ENCODE data around the gene GBA2. TPM values are rescaled to one million over a fixed set of nuclear protein-coding genes. Genes with fewer than 3 reads are reported as not detected.

Gene GBA2
- total RNA-seq, 1 donor from 2014 or later: 80.2 TPM

- ATAC-seq (no peak), DNase-seq (ENCODE audit: missing footprints) (no peak)
- intact Hi-C loops (cut with DNase I): no loop called here
Observed at GRCh38 chr9:35688558-35689541, 60.2 kb downstream of the GBA2 start.

- no peak for DNase-seq (ENCODE audit: missing footprints)
- intact Hi-C loops (cut with DNase I): no loop called here
- ATAC-seq: no peak
Observed at GRCh38 chr9:35687972-35688557, 61.0 kb downstream of the GBA2 start.

GRCh38 chr9:35687306-35687705 lies 61.7 kb downstream of the GBA2 start:
- intact Hi-C loops (cut with DNase I): no loop called here
- no peak for ATAC-seq
- DNase-seq (ENCODE audit: missing footprints): no peak

Small RNAs within 50 kb of the gene (microRNA-seq; reads per million reads assigned to microRNA genes)
- not detected for gene MIR6852
- gene MIR6853: not detected

Other genes starting within 250 kb of the GBA2 start
- gene TESK1, start 144.0 kb downstream of the GBA2 start, total RNA-seq: 27.3 TPM
- 0.89 TPM for gene CD72, start 130.8 kb downstream of the GBA2 start, total RNA-seq
- gene SIT1, start 98.3 kb downstream of the GBA2 start, total RNA-seq: not detected
- 15,747 TPM for gene RMRP, start 91.2 kb downstream of the GBA2 start, total RNA-seq
- 58.6 TPM for gene CCDC107, start 90.9 kb downstream of the GBA2 start, total RNA-seq
- gene ARHGEF39, start 84.0 kb downstream of the GBA2 start, total RNA-seq: 0.22 TPM
- 0.30 TPM for gene CA9, start 75.3 kb downstream of the GBA2 start, total RNA-seq
- gene TPM2, start 59.3 kb downstream of the GBA2 start, total RNA-seq: 1,163 TPM
- 255 TPM for gene TLN1, start 17.0 kb downstream of the GBA2 start, total RNA-seq
- gene CREB3, start 16.6 kb downstream of the GBA2 start, total RNA-seq: 23.5 TPM
- 29.0 TPM for gene RGP1, start 59 bp upstream of the GBA2 start, total RNA-seq
- not detected for gene MSMP, start 5.0 kb upstream of the GBA2 start, total RNA-seq
- 25.2 TPM for gene NPR2, start 42.4 kb upstream of the GBA2 start, total RNA-seq
- gene SPAG8, start 63.0 kb upstream of the GBA2 start, total RNA-seq: 2.1 TPM
- 72.7 TPM for gene HINT2, start 65.8 kb upstream of the GBA2 start, total RNA-seq
- not detected for gene FAM221B, start 79.5 kb upstream of the GBA2 start, total RNA-seq
- gene TMEM8B, start 80.0 kb upstream of the GBA2 start, total RNA-seq: 13.8 TPM
- gene OR13J1, start 121.2 kb upstream of the GBA2 start, total RNA-seq: not detected
- 8.1 TPM for gene HRCT1, start 157.0 kb upstream of the GBA2 start, total RNA-seq
- gene SPAAR, start 160.3 kb upstream of the GBA2 start, total RNA-seq: 9.6 TPM
- not detected for gene OR2S2, start 208.9 kb upstream of the GBA2 start, total RNA-seq

Measured in Right ventricle myocardium inferior (tissue), 1 donor.